Measurements from ENCODE around the gene RBPMS2.

DNA sequence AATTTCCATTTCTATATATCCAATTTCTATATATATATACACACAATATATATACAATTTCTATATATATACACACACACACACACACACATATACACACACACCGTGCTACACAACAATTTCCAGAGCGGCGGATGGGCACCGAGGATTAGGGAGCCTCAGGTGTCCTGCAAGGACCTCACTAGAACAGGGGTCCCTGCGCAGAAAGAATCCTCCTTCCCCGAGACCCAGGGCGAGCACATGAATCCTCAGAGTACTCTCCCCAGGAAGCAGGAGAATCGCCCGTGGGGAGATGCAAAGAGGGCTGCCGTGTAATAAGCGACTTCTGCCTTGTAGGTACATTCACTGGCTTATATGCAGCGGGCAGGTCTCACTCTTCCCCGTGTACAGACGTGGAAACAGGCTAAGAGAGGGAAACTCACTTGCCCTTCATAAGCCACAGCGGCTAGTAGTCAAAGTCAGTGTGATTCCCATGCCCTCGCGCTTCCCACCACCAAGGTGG lies 49.6 kb upstream of the RBPMS2 start:
- TF ChIP-seq, protein P1, sequence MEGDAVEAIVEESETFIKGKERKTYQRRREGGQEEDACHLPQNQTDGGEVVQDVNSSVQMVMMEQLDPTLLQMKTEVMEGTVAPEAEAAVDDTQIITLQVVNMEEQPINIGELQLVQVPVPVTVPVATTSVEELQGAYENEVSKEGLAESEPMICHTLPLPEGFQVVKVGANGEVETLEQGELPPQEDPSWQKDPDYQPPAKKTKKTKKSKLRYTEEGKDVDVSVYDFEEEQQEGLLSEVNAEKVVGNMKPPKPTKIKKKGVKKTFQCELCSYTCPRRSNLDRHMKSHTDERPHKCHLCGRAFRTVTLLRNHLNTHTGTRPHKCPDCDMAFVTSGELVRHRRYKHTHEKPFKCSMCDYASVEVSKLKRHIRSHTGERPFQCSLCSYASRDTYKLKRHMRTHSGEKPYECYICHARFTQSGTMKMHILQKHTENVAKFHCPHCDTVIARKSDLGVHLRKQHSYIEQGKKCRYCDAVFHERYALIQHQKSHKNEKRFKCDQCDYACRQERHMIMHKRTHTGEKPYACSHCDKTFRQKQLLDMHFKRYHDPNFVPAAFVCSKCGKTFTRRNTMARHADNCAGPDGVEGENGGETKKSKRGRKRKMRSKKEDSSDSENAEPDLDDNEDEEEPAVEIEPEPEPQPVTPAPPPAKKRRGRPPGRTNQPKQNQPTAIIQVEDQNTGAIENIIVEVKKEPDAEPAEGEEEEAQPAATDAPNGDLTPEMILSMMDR (IDR thresholded peaks at IDR 0.05) = no peak
- TF ChIP-seq POLR2A (IDR thresholded peaks at IDR 0.05) = no peak
